H9 (cell line): ENCODE results near the gene FAP. TPM values are rescaled to one million over a fixed set of nuclear protein-coding genes. Genes with fewer than 3 reads are reported as not detected.

Experiments used
- DNase-seq: peaks from one replicate; pipeline ENCODE4 v3.0.0-alpha.2; 2017
- H2AFZ ChIP-seq: one replicate; pipeline ENCODE4 v1.6.1; 2013; ENCODE audit warnings: mild to moderate bottlenecking, low read length, control low read depth, moderate library complexity
- H2AK5ac ChIP-seq: 2 replicates; pipeline ENCODE4 v1.6.1; 2013; ENCODE audit warnings: low read length, control low read depth, mixed read lengths; ENCODE audit not compliant: insufficient read length
- H2BK120ac ChIP-seq: one replicate; pipeline ENCODE4 v1.6.1; 2013; ENCODE audit warnings: low read depth, mild to moderate bottlenecking, low read length, control low read depth, inconsistent platforms; ENCODE audit not compliant: poor library complexity, severe bottlenecking
- H2BK12ac ChIP-seq: 2 replicates; pipeline ENCODE4 v1.6.1; 2013; ENCODE audit warnings: low read length, control low read depth, mixed read lengths, low read depth; ENCODE audit not compliant: insufficient read length
- H2BK15ac ChIP-seq: 2 replicates; pipeline ENCODE4 v1.6.1; 2013; ENCODE audit warnings: low read depth, low read length, control low read depth
- H2BK20ac ChIP-seq: one replicate; pipeline ENCODE4 v1.6.1; 2013; ENCODE audit warnings: low read depth, mild to moderate bottlenecking, low read length, control low read depth, inconsistent platforms; ENCODE audit not compliant: poor library complexity, severe bottlenecking
- H2BK5ac ChIP-seq: 2 replicates; pipeline ENCODE4 v1.6.1; 2013; ENCODE audit warnings: low read length, control low read depth, mixed read lengths; ENCODE audit not compliant: insufficient read length
- H3K14ac ChIP-seq: 2 replicates; pipeline ENCODE4 v1.6.1; 2013; ENCODE audit warnings: low read length, control low read depth; ENCODE audit not compliant: insufficient read depth
- H3K18ac ChIP-seq: 2 replicates; pipeline ENCODE4 v1.6.1; 2013; ENCODE audit warnings: low read depth, mild to moderate bottlenecking, mixed read lengths, low read length, control low read depth; ENCODE audit not compliant: insufficient read length
- H3K23ac ChIP-seq: 2 replicates; pipeline ENCODE4 v1.6.1; 2013; ENCODE audit warnings: low read length, control low read depth, mixed read lengths, low read depth; ENCODE audit not compliant: insufficient read length
- H3K23me2 ChIP-seq: 2 replicates; pipeline ENCODE4 v1.6.1; 2013; ENCODE audit warnings: low read depth, mild to moderate bottlenecking, mixed read lengths, low read length, control low read depth; ENCODE audit not compliant: insufficient read length, poor library complexity, severe bottlenecking
- H3K27ac ChIP-seq: 2 replicates; pipeline ENCODE4 v1.5.1; 2013; ENCODE audit warnings: low read length, control low read depth, mixed read lengths, low read depth; ENCODE audit not compliant: insufficient read length
- H3K27me3 ChIP-seq: 2 replicates; pipeline ENCODE4 v1.6.1; 2013; ENCODE audit warnings: low read length, control low read depth, inconsistent platforms; ENCODE audit not compliant: insufficient read depth
- H3K4ac ChIP-seq: 2 replicates; pipeline ENCODE4 v1.6.1; 2013; ENCODE audit warnings: low read depth, mild to moderate bottlenecking, control low read depth, inconsistent platforms, low read length, moderate library complexity
- H3K4me1 ChIP-seq: 2 replicates; pipeline ENCODE4 v1.6.1; 2013; ENCODE audit warnings: low read length, control low read depth, inconsistent platforms; ENCODE audit not compliant: insufficient read depth
- H3K4me2 ChIP-seq: 2 replicates; pipeline ENCODE4 v1.6.1; 2013; ENCODE audit warnings: low read length, control low read depth, mixed read lengths; ENCODE audit not compliant: insufficient read length, insufficient read depth
- H3K56ac ChIP-seq: 2 replicates; pipeline ENCODE4 v1.6.1; 2013; ENCODE audit warnings: low read depth, mild to moderate bottlenecking, mixed read lengths, low read length, control low read depth; ENCODE audit not compliant: insufficient read length
- H3K79me1 ChIP-seq: 2 replicates; pipeline ENCODE4 v1.6.1; 2013; ENCODE audit warnings: low read depth, mild to moderate bottlenecking, moderate library complexity, low read length, control low read depth, inconsistent platforms; ENCODE audit not compliant: insufficient read depth, poor library complexity, severe bottlenecking
- H3K79me2 ChIP-seq: 2 replicates; pipeline ENCODE4 v1.6.1; 2013; ENCODE audit warnings: low read length, control low read depth, inconsistent platforms; ENCODE audit not compliant: insufficient read depth
- H3K9ac ChIP-seq: 2 replicates; pipeline ENCODE4 v1.6.1; 2013; ENCODE audit warnings: low read length, control low read depth, mixed read lengths; ENCODE audit not compliant: insufficient read length; ENCODE audit errors: extremely low read depth
- H3K9me3 ChIP-seq: one replicate; pipeline ENCODE4 v1.6.1; 2013; ENCODE audit warnings: low read depth, low read length, inconsistent platforms; ENCODE audit not compliant: control insufficient read depth
- H3T11ph ChIP-seq: one replicate; pipeline ENCODE4 v1.6.1; 2013; ENCODE audit warnings: mild to moderate bottlenecking, low read length, control low read depth, inconsistent platforms
- H4K20me1 ChIP-seq: one replicate; pipeline ENCODE4 v1.6.1; 2013; ENCODE audit not compliant: control insufficient read depth, insufficient read length, insufficient read depth
- H4K5ac ChIP-seq: 2 replicates; pipeline ENCODE4 v1.6.1; 2013; ENCODE audit warnings: low read depth, mild to moderate bottlenecking, mixed read lengths, low read length, control low read depth; ENCODE audit not compliant: insufficient read length
- H4K8ac ChIP-seq: replicated peaks from 2 replicates; pipeline ENCODE4 v1.6.1; 2013; ENCODE audit warnings: low read length, control low read depth, mixed read lengths, low read depth; ENCODE audit not compliant: insufficient read length
- H4K91ac ChIP-seq: 2 replicates; pipeline ENCODE4 v1.6.1; 2013; ENCODE audit warnings: low read depth, mild to moderate bottlenecking, moderate library complexity, mixed read lengths, low read length, control low read depth; ENCODE audit not compliant: insufficient read length
- H3K27ac Mint-ChIP-seq, 3 experiments: 2 replicates in 2 of 3; 3 replicates in 1 of 3; pipeline ENCODE4 v1.8.0; 2020 to 2021; ENCODE audit warnings: mixed read lengths in 3 of 3, mild to moderate bottlenecking in 1 of 3, moderate library complexity in 1 of 3
- H3K27me3 Mint-ChIP-seq: 2 replicates; pipeline ENCODE4 v1.8.0; 2021; ENCODE audit warnings: low read depth, mild to moderate bottlenecking, moderate library complexity, mixed read lengths
- H3K36me3 Mint-ChIP-seq, 3 experiments: 2 replicates in 2 of 3; 3 replicates in 1 of 3; pipeline ENCODE4 v1.8.0; 2020 to 2021; ENCODE audit warnings: low read depth in 3 of 3, mixed read lengths in 3 of 3; ENCODE audit not compliant: insufficient read depth in 1 of 3
- H3K4me1 Mint-ChIP-seq, 2 experiments: 2 replicates each; pipeline ENCODE4 v1.8.0; 2020; ENCODE audit warnings: mixed read lengths in 2 of 2
- H3K4me3 Mint-ChIP-seq, 2 experiments: 2 replicates in 1 of 2; 3 replicates in 1 of 2; pipeline ENCODE4 v1.8.0; 2020 to 2021; ENCODE audit warnings: mild to moderate bottlenecking in 2 of 2, mixed read lengths in 2 of 2, moderate library complexity in 1 of 2
- H3K9me3 Mint-ChIP-seq, 2 experiments: 2 replicates in 1 of 2; 3 replicates in 1 of 2; pipeline ENCODE4 v1.8.0; 2020; ENCODE audit warnings: mild to moderate bottlenecking in 2 of 2, mixed read lengths in 2 of 2, moderate library complexity in 1 of 2
- CTCF ChIP-seq: fragments of 200-600 bp; sonication (generic); conservative IDR thresholded peaks from 3 replicates; pipeline ENCODE4 v1.8.0; 2021; ENCODE audit warnings: antibody characterized with exemption, mild to moderate bottlenecking
- WGBS: extraction: QIAGEN DNeasy Blood & Tissue Kit; methylation state at CpG from one replicate; pipeline ENCODE4 v1.1.7; 2013; ENCODE audit warnings: missing lambda C conversion rate, low lambda C conversion rate, mixed read lengths; ENCODE audit not compliant: insufficient read length; ENCODE audit errors: extremely low coverage; 5-methylcytosine and 5-hydroxymethylcytosine counted together
- total RNA-seq: library from RNA; stranded (reverse); gene quantifications from 2 replicates; pipeline ENCODE4 v1.2.1, GENCODE V29; 2021

The FAP gene
- total RNA-seq, 1 experiment from 2014 or later = not detected

GRCh38 chr2:162277381-162277780 is 34.1 kb upstream of the FAP start:
- Histone ChIP-seq H3K4me2 (no peak overlapping the region), H3K4ac (no peak overlapping the region), H2AFZ (no peak overlapping the region), H3K27ac (no peak overlapping the region), H4K8ac (no peak overlapping the region), H4K20me1 (no peaks in the 10 kb centered on the region), H3K56ac (no peak overlapping the region), H3K79me2 (no peaks in the 10 kb centered on the region), H2BK15ac (no peak overlapping the region), H2BK5ac (no peak overlapping the region), H2BK12ac (no peak overlapping the region), H3K14ac (no peak overlapping the region), H3K9ac (no peak overlapping the region), H2BK20ac (no peak overlapping the region), H2AK5ac (no peak overlapping the region), H2BK120ac (no peak overlapping the region), H3K4me1 (no peaks in the 10 kb centered on the region), H3T11ph (no peak overlapping the region), H3K23me2 (no peaks in the 10 kb centered on the region), H4K91ac (no peak overlapping the region), H3K79me1 (no peaks in the 10 kb centered on the region), H3K27me3 (no peaks in the 10 kb centered on the region), H3K18ac (no peak overlapping the region), H4K5ac (no peak overlapping the region), H3K9me3 (no peaks in the 10 kb centered on the region), H3K23ac (no peak overlapping the region)
- no peaks in the 10 kb centered on the region for H3K9me3 Mint-ChIP-seq
- no peak overlapping the region for H3K27ac Mint-ChIP-seq
- H3K4me3 Mint-ChIP-seq = no peak overlapping the region
- no peak for DNase-seq
- H3K27me3 Mint-ChIP-seq = no peaks in the 10 kb centered on the region
- TF ChIP-seq CTCF = no peak
- no peaks in the 10 kb centered on the region for H3K36me3 Mint-ChIP-seq
- no CpG with 5 or more reads among the region's 4 CpGs for WGBS
- no peaks in the 10 kb centered on the region for H3K4me1 Mint-ChIP-seq
